Transverse colon (tissue), 4 donors: ENCODE measurements around the gene TNFRSF8. TPM values are rescaled to one million over a fixed set of nuclear protein-coding genes. Genes with fewer than 3 reads are reported as not detected.

Experiments
- DNase-seq: peaks from one replicate; pipeline ENCODE4 v3.0.0-alpha.2; 2019
- H3K27ac ChIP-seq, 4 donors: fragments of 200-600 bp; sonication (generic); 2 replicates each; pipeline ENCODE4 v1.5.1; 2016 to 2018; ENCODE audit warnings: inconsistent platforms in 4 of 4
- H3K27me3 ChIP-seq: fragments of 200-600 bp; sonication (generic); 2 replicates; pipeline ENCODE4 v1.5.1; 2017; ENCODE audit warnings: inconsistent platforms
- H3K36me3 ChIP-seq, 4 donors: fragments of 200-600 bp; sonication (generic); 2 replicates each; pipeline ENCODE4 v1.5.1; 2017 to 2019; ENCODE audit warnings: inconsistent platforms in 4 of 4
- H3K4me1 ChIP-seq, 4 donors: fragments of 200-600 bp; sonication (generic); 2 replicates each; pipeline ENCODE4 v1.5.1; 2017 to 2020; ENCODE audit warnings: inconsistent platforms in 4 of 4
- H3K4me3 ChIP-seq, 4 donors: fragments of 200-600 bp; sonication (generic); 1 replicate in 1 of 4; 2 replicates in 3 of 4; pipeline versions ENCODE4 v1.5.1 to v1.6.1; 2017 to 2019; ENCODE audit warnings: inconsistent platforms in 4 of 4
- H3K9me3 ChIP-seq, 2 donors: fragments of 200-600 bp; sonication (generic); 2 replicates each; pipeline ENCODE4 v1.5.1; 2017 to 2019; ENCODE audit warnings: inconsistent platforms in 2 of 2
- CTCF ChIP-seq, 5 experiments: fragments of 200-600 bp in 3 of 5; fragments of 450-650 bp in 2 of 5; sonication (generic) in 3 of 5; IDR thresholded peaks; 1 replicate in 2 of 5; 2 replicates in 3 of 5; pipeline ENCODE4 v1.5.1; 2016 to 2017; ENCODE audit warnings: antibody characterized with exemption in 5 of 5, inconsistent platforms in 3 of 5, mild to moderate bottlenecking in 2 of 5, moderate library complexity in 1 of 5
- EP300 ChIP-seq: sonication (generic); formaldehyde crosslinking; IDR thresholded peaks from one replicate; pipeline ENCODE4 v1.6.1; 2017; ENCODE audit warnings: antibody characterized with exemption, low read depth
- POLR2A ChIP-seq: fragments of 450-650 bp; IDR thresholded peaks from one replicate; pipeline ENCODE4 v1.6.1; 2016; ENCODE audit warnings: antibody characterized with exemption, mild to moderate bottlenecking, moderate library complexity
- POLR2AphosphoS5 ChIP-seq, 3 donors: sonication (generic); formaldehyde crosslinking; IDR thresholded peaks; one replicate each; pipeline ENCODE4 v1.6.1; 2016; ENCODE audit warnings: antibody characterized with exemption in 3 of 3
- WGBS, 2 donors: methylation state at CpG; one replicate each; pipeline ENCODE4 v1.1.5; 2018; ENCODE audit warnings: low coverage in 1 of 2; 5-methylcytosine and 5-hydroxymethylcytosine counted together
- in situ Hi-C, 4 donors: fragments of 200-750 bp; cut with MboI; loops; one replicate each; pipeline versions ENCODE4 v1.15.0 to v1.15.1; 2017; ENCODE audit warnings: low sequenced_read_pairs in 3 of 4, low pct_ligation_motif_present in 1 of 4, low pct_unique_long_range_greater_than_20kb in 1 of 4
- intact Hi-C: fragments of 100-400 bp; cut with DNase I; formaldehyde crosslinking; loops from one replicate; pipeline ENCODE4 v1.15.1; 2023; ENCODE audit warnings: low total_unique reads
- total RNA-seq, 4 donors: library from RNA; depleted of rRNA; stranded (reverse); fragments of >200 nt; gene quantifications; one replicate each; pipeline ENCODE4 v1.1.0, GENCODE V29; 2016

Gene TNFRSF8
- total RNA-seq, 4 donors from 2014 or later = 0.16 TPM; not detected in 3

DNA sequence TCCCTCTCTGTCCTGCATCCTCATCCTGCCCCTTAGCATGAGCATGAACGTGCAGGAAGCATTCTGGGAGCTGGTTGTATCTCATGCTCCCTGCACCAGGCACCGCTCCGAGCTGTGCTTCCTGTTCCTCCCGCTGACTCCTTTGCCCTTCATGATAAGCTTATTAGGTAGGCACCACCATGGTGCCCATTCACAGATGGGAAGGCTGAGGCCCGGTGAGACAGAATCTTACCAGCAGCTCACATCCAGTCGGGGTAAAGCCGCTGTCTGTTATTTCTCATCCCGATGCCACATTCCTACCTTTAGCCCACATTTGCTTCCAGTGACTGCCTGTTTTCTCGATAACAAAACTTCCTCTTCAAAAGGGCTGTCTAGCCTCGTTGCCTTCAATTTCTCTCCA lies 36.5 kb upstream of the TNFRSF8 start:
- TF ChIP-seq CTCF (IDR thresholded peaks at IDR 0.05) (no peak), EP300 (no peak), POLR2AphosphoS5 (IDR thresholded peaks at IDR 0.05) (no peak), POLR2A (no peak)
- in situ Hi-C loops = no loop called here
- no peak overlapping the region for H3K4me3 ChIP-seq
- H3K27me3 ChIP-seq = no peaks in the 10 kb centered on the region
- no peaks in the 10 kb centered on the region for H3K4me1 ChIP-seq
- no peak overlapping the region for H3K27ac ChIP-seq
- intact Hi-C loops = no loop called here
- WGBS, 2 donors = 75 to 89% methylated on average over 1 to 10 of the region's 10 CpGs
- H3K9me3 ChIP-seq = no peaks in the 10 kb centered on the region
- no peaks in the 10 kb centered on the region for H3K36me3 ChIP-seq
- no peak for DNase-seq

DNA sequence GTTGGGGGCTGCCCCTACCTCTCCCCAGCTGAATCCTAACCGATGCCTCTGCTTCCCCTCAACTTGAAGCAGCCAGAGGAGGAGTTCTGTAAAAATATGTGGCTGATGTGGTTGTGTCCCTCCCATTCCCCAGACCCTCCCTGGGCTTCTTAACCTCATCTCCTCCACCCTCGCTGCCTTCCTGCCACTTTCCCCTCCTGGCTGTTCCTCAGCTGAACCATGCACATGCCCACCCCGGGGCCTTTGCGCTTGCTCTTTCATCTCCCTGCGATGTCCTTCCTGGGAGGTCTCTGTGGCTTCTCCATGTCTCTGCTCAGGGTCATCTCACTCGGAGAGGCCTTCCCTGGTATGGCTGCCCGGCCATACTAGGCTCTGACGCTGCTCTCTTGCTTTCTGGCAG lies 34.9 kb upstream of the TNFRSF8 start:
- in situ Hi-C loops = no loop called here
- DNase-seq = no peak
- no peak overlapping the region for H3K4me3 ChIP-seq
- no peaks in the 10 kb centered on the region for H3K36me3 ChIP-seq
- intact Hi-C loops = no loop called here
- H3K4me1 ChIP-seq = no peaks in the 10 kb centered on the region
- no peak overlapping the region for H3K27ac ChIP-seq
- H3K27me3 ChIP-seq = no peaks in the 10 kb centered on the region
- H3K9me3 ChIP-seq = no peaks in the 10 kb centered on the region
- no peak for TF ChIP-seq CTCF (IDR thresholded peaks at IDR 0.05)
- TF ChIP-seq POLR2AphosphoS5 (IDR thresholded peaks at IDR 0.05) = no peak
- TF ChIP-seq EP300 = no peak
- TF ChIP-seq POLR2A = no peak
- WGBS, 2 donors = 91% methylated on average over 8 of the region's 8 CpGs; no CpG with 5 or more reads in 1 of the 2 donors

GRCh38 chr1:12028957-12029511 lies 34.1 kb upstream of the TNFRSF8 start:
- WGBS, 2 donors = 96% methylated on average over 16 of the region's 19 CpGs; no CpG with 5 or more reads in 1 of the 2 donors
- in situ Hi-C loops = no loop called here
- intact Hi-C loops = no loop called here
- H3K4me1 ChIP-seq = no peaks in the 10 kb centered on the region
- H3K27me3 ChIP-seq = no peaks in the 10 kb centered on the region
- no peak overlapping the region for H3K27ac ChIP-seq
- H3K9me3 ChIP-seq = no peaks in the 10 kb centered on the region
- H3K36me3 ChIP-seq = no peaks in the 10 kb centered on the region
- DNase-seq = no peak
- H3K4me3 ChIP-seq = no peak overlapping the region
- TF ChIP-seq CTCF (IDR thresholded peaks at IDR 0.05) (no peak), POLR2AphosphoS5 (IDR thresholded peaks at IDR 0.05) (no peak), EP300 (no peak), POLR2A (no peak)

- Histone ChIP-seq H3K9me3 (no peaks in the 10 kb centered on the region), H3K27ac (no peak overlapping the region), H3K27me3 (no peaks in the 10 kb centered on the region), H3K4me1 (no peaks in the 10 kb centered on the region), H3K4me3 (no peak overlapping the region), H3K36me3 (no peaks in the 10 kb centered on the region)
- DNase-seq = no peak
- WGBS, 2 donors = 84% methylated on average over 30 of the region's 32 CpGs; no CpG with 5 or more reads in 1 of the 2 donors
- TF ChIP-seq CTCF (IDR thresholded peaks at IDR 0.05) (no peak), EP300 (no peak), POLR2A (no peak), POLR2AphosphoS5 (IDR thresholded peaks at IDR 0.05) (no peak)
- in situ Hi-C loops = no loop called here
- intact Hi-C loops = no loop called here
Measured at GRCh38 chr1:12029720-12030339, 33.3 kb upstream of the TNFRSF8 start.
